ENCODE data around the gene SOX30. TPM values are rescaled to one million over a fixed set of nuclear protein-coding genes. Genes with fewer than 3 reads are reported as not detected.
"Not testable (repeated sequence)": the region's sequence is repeated elsewhere in the genome, so short reads cannot be mapped to it uniquely, and the experiment has no call there.

SOX30 gene
- total and polyA plus RNA-seq, 2 of the 13 experiments (the other 11 are each of a cell fraction or from before 2014, with no cell fraction given), result 0.05 TPM; not detected in 1

GRCh38 chr5:157686276-157687197 lies 34.3 kb upstream of the SOX30 start:
- H3K27ac ChIP-seq (ENCODE audit: extremely low read length, insufficient read depth, low read length); H2AFZ ChIP-seq (ENCODE audit: low read length); in situ Hi-C loops (cut with HindIII; ENCODE audit: extremely low pct_ligation_motif_present, low pct_unique_long_range_greater_than_20kb); CTCF ChIA-PET (ENCODE audit: low intra/inter-chr PET ratio, low total read pairs); POLR2A ChIA-PET; DNase-seq (ENCODE audit: low spot score); H3K4me3 ChIP-seq (replicated peaks in 1 of 3; ENCODE audit: insufficient read depth in 1 of 3, low read depth in 2 of 3, low read length in 3 of 3); H3K79me2 ChIP-seq (ENCODE audit: insufficient read depth, low read length); H3K9me3 ChIP-seq (ENCODE audit: low read length); FAIRE-seq; H4K20me1 ChIP-seq (ENCODE audit: insufficient read depth, low read length); H3K9ac ChIP-seq (ENCODE audit: insufficient read depth, low read depth, low read length); H3K36me3 ChIP-seq (replicated peaks in 1 of 2; ENCODE audit: control insufficient read depth in 1 of 2, insufficient read depth in 2 of 2, low read length in 2 of 2); intact Hi-C loops (cut with micrococcal nuclease; ENCODE audit: unreplicated experiment); BruUV-seq (replicated peaks); H3K27me3 ChIP-seq (ENCODE audit: control insufficient read depth in 1 of 2, insufficient read depth in 2 of 2, low read length in 2 of 2): not testable (repeated sequence)
- 0 out of 2 replicates have a peak, but pooled peaks have one; percentile 9 for TF ChIP-seq HNF4A (CRISPR knock-in tag; IDR thresholded peaks at IDR 0.05)
- H3K4me1 ChIP-seq (ENCODE audit: insufficient read depth, low read length), result peaks cover 17% of the 10 kb centered on the region
- peak; percentile 32; the same call in 2 of the 3 replicates for ATAC-seq
- peak overlapping the region; percentile 37; the same call in 1 of the 2 replicates for H3K4me2 ChIP-seq (ENCODE audit: low read depth, low read length)
- WGBS (ENCODE audit: low lambda C conversion rate), result 61% methylated on average over 14 of the region's 14 CpGs

DNA sequence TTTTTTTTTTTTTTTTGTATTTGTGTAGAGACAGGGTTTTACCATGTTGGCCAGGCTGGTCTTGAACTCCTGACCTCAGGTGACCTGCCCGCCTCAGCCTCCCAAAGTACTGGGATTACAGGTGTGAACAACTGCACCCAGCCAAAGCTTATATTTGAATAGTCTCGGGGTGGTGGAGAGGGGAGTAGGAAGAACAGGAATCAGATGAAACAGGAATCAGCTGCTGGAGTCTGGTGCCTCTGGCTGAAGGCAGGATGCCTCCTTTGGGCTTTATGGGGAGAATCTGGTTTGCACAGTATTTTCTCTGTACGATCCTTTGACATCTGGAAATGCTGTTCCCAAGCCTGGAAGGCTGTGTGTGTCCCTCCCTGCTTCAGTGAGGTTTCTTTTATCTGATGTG lies 30.0 kb upstream of the SOX30 start:
- CTCF ChIA-PET (ENCODE audit: low intra/inter-chr PET ratio, low total read pairs), result no interaction called here
- BruUV-seq (replicated peaks), result no TSS peak
- H3K9me3 ChIP-seq (ENCODE audit: low read length), result no peaks in the 10 kb centered on the region

More for the DNA sequence above, 30.0 kb upstream of the SOX30 start:
- no peak for ATAC-seq
- Histone ChIP-seq H3K27me3 (ENCODE audit: control insufficient read depth in 1 of 2, insufficient read depth in 2 of 2, low read length in 2 of 2) (no peaks in the 10 kb centered on the region), H3K4me1 (ENCODE audit: insufficient read depth, low read length) (peaks cover 14% of the 10 kb centered on the region), H3K79me2 (ENCODE audit: insufficient read depth, low read length) (no peaks in the 10 kb centered on the region), H3K4me2 (ENCODE audit: low read depth, low read length) (no peak overlapping the region), H3K36me3 (replicated peaks in 1 of 2; ENCODE audit: control insufficient read depth in 1 of 2, insufficient read depth in 2 of 2, low read length in 2 of 2) (no peaks in the 10 kb centered on the region), H3K9ac (ENCODE audit: insufficient read depth, low read depth, low read length) (no peak overlapping the region), H3K27ac (ENCODE audit: extremely low read length, insufficient read depth, low read length) (no peak overlapping the region), H2AFZ (ENCODE audit: low read length) (no peak overlapping the region), H4K20me1 (ENCODE audit: insufficient read depth, low read length) (no peaks in the 10 kb centered on the region), H3K4me3 (replicated peaks in 1 of 3; ENCODE audit: insufficient read depth in 1 of 3, low read depth in 2 of 3, low read length in 3 of 3) (no peak overlapping the region)
- no peak for TF ChIP-seq NFKB2 (CRISPR knock-in tag; IDR thresholded peaks at IDR 0.05; ENCODE audit: borderline replicate concordance)
- no peak for TF ChIP-seq CENPX (CRISPR knock-in tag; IDR thresholded peaks at IDR 0.05)
- no peak for TF ChIP-seq ZBTB44 (CRISPR knock-in tag; IDR thresholded peaks at IDR 0.05)
- no peak for TF ChIP-seq ZNF468 (CRISPR knock-in tag; IDR thresholded peaks at IDR 0.05)
- no peak for TF ChIP-seq HOXA9 (CRISPR knock-in tag; IDR thresholded peaks at IDR 0.05; ENCODE audit: borderline replicate concordance)
- no peak for TF ChIP-seq ZNF569 (CRISPR knock-in tag; IDR thresholded peaks at IDR 0.05; ENCODE audit: borderline replicate concordance)
- TF ChIP-seq RCOR2 (CRISPR knock-in tag; IDR thresholded peaks at IDR 0.05), result no peak
- no peak for TF ChIP-seq TGIF2 (CRISPR knock-in tag; IDR thresholded peaks at IDR 0.05)
- no peak for TF ChIP-seq ZNF33A (CRISPR knock-in tag; IDR thresholded peaks at IDR 0.05; ENCODE audit: borderline replicate concordance)
- 10% methylated on average over 3 of the region's 3 CpGs for WGBS (ENCODE audit: low lambda C conversion rate)
- POLR2A ChIA-PET, result no interaction called here
- in situ Hi-C loops (cut with HindIII; ENCODE audit: extremely low pct_ligation_motif_present, low pct_unique_long_range_greater_than_20kb) (no loop called here), intact Hi-C loops (cut with micrococcal nuclease; ENCODE audit: unreplicated experiment) (no loop called here)
- FAIRE-seq, result no peak
- DNase-seq (ENCODE audit: low spot score), result no peak

Measured in HepG2 (cell line).